Esophagus muscularis mucosa (tissue), 4 donors: ENCODE measurements around the gene CHMP6. TPM values are rescaled to one million over a fixed set of nuclear protein-coding genes. Genes with fewer than 3 reads are reported as not detected.

Source experiments
- DNase-seq: peaks from one replicate; pipeline ENCODE4 v3.0.0-alpha.2; 2017; ENCODE audit errors: extremely low spot score
- H3K27ac ChIP-seq, 4 donors: fragments of 200-600 bp; sonication (generic); replicated peaks in 1 of 4; 1 replicate in 3 of 4; 2 replicates in 1 of 4; pipeline ENCODE4 v1.5.1; 2016 to 2019; ENCODE audit warnings: mild to moderate bottlenecking in 1 of 4
- H3K27me3 ChIP-seq, 4 donors: fragments of 200-600 bp; sonication (generic); one replicate each; pipeline versions ENCODE4 v1.5.1 to v1.6.0; 2016 to 2019
- H3K36me3 ChIP-seq, 4 donors: fragments of 200-600 bp; sonication (generic); one replicate each; pipeline ENCODE4 v1.5.1; 2016 to 2019
- H3K4me1 ChIP-seq, 4 donors: fragments of 200-600 bp; sonication (generic); one replicate each; pipeline ENCODE4 v1.5.1; 2016 to 2019
- H3K4me3 ChIP-seq, 4 donors: fragments of 200-600 bp; sonication (generic); 1 replicate in 2 of 4; 2 replicates in 2 of 4; pipeline ENCODE4 v1.5.1; 2016 to 2019; ENCODE audit warnings: mild to moderate bottlenecking in 4 of 4, moderate library complexity in 1 of 4
- H3K9me3 ChIP-seq, 4 donors: fragments of 200-600 bp; sonication (generic); 1 replicate in 3 of 4; 2 replicates in 1 of 4; pipeline ENCODE4 v1.5.1; 2016 to 2019
- EP300 ChIP-seq: sonication (generic); formaldehyde crosslinking; IDR thresholded peaks from one replicate; pipeline ENCODE4 v1.6.1; 2017; ENCODE audit warnings: antibody characterized with exemption
- POLR2A ChIP-seq: fragments of 450-650 bp; IDR thresholded peaks from one replicate; pipeline ENCODE4 v1.6.1; 2017; ENCODE audit warnings: antibody characterized with exemption, moderate library complexity, mild to moderate bottlenecking, low read depth
- POLR2AphosphoS5 ChIP-seq, 2 donors: sonication (generic); formaldehyde crosslinking; IDR thresholded peaks; one replicate each; pipeline ENCODE4 v1.6.1; 2017; ENCODE audit warnings: antibody characterized with exemption in 2 of 2
- whole genome bisulfite sequencing: methylation state at CpG from one replicate; pipeline ENCODE4 v1.1.5; 2018; 5-methylcytosine and 5-hydroxymethylcytosine counted together
- intact Hi-C: fragments of 100-400 bp; cut with DNase I; formaldehyde crosslinking; loops from one replicate; pipeline ENCODE4 v1.15.1; 2023
- total RNA-seq, 4 donors: library from RNA; depleted of rRNA; stranded (reverse); fragments of >200 nt; gene quantifications; one replicate each; pipeline versions ENCODE4 v1.1.0 to v1.2.1, GENCODE V29; 2016
- TF ChIP-seq, protein P1 (sequence below), 3 experiments: fragments of 200-600 bp in 2 of 3; fragments of 450-650 bp in 1 of 3; sonication (generic) in 2 of 3; IDR thresholded peaks; one replicate each; pipeline ENCODE4 v1.5.1; 2017 to 2019; ENCODE audit warnings: antibody characterized with exemption in 3 of 3, mild to moderate bottlenecking in 2 of 3, moderate library complexity in 1 of 3

Gene CHMP6
- total RNA-seq, 4 donors from 2014 or later = 17.6 to 29.2 (median 25.8) TPM

DNA sequence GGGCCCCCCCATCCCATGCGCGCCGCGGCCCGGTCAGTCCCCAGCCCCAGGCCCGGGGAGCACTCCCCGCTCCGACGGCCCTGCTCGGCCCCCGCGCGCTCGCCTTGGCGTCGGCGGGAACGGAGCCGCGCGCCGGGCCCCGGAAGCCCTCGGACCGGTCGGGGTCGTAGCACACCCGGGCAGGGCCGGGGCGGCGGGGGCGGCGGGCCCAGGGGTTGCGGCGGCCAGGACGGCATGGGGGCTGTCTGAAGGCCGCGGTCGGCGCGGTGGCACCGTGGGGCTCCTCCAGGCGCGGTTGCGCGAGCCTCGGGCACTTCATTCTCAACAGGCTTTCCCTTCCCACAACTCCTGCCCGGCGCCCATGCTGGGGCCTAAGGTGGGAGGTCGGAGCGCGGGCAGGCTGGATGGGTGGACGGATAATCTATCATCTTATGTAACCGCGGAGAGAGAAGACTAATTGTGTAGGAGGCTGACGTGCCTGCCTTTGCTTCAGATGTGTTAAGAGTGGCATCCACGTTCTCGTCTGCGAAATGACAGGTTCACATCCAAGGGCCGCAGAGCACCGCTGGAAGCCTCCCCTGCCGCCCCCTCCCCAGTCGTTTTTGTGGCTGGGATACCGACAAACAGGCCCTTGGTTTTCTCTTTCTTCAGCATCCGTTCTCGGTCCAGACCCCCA is 44.0 kb downstream of the CHMP6 start:
- no peaks in the 10 kb centered on the region for H3K27me3 ChIP-seq
- H3K36me3 ChIP-seq = peaks cover 0 to 28% (median 9%) of the 10 kb centered on the region in 4 donors
- 3% methylated on average over 54 of the region's 66 CpGs for WGBS
- no peak for DNase-seq
- TF ChIP-seq, protein P1, sequence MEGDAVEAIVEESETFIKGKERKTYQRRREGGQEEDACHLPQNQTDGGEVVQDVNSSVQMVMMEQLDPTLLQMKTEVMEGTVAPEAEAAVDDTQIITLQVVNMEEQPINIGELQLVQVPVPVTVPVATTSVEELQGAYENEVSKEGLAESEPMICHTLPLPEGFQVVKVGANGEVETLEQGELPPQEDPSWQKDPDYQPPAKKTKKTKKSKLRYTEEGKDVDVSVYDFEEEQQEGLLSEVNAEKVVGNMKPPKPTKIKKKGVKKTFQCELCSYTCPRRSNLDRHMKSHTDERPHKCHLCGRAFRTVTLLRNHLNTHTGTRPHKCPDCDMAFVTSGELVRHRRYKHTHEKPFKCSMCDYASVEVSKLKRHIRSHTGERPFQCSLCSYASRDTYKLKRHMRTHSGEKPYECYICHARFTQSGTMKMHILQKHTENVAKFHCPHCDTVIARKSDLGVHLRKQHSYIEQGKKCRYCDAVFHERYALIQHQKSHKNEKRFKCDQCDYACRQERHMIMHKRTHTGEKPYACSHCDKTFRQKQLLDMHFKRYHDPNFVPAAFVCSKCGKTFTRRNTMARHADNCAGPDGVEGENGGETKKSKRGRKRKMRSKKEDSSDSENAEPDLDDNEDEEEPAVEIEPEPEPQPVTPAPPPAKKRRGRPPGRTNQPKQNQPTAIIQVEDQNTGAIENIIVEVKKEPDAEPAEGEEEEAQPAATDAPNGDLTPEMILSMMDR (IDR thresholded peaks at IDR 0.05) = no peak
- TF ChIP-seq POLR2A (no peak), EP300 (no peak), POLR2AphosphoS5 (IDR thresholded peaks at IDR 0.05) (peak; percentile 6 to 38)
- peaks cover 73 to 80% (median 74%) of the 10 kb centered on the region in 4 donors for H3K4me1 ChIP-seq
- intact Hi-C loops = no loop called here
- H3K27ac ChIP-seq = peak overlapping the region; percentile 70 to 89 (median 84)
- H3K9me3 ChIP-seq = no peaks in the 10 kb centered on the region
- peak overlapping the region; percentile 71 to 94 (median 78) for H3K4me3 ChIP-seq

DNA sequence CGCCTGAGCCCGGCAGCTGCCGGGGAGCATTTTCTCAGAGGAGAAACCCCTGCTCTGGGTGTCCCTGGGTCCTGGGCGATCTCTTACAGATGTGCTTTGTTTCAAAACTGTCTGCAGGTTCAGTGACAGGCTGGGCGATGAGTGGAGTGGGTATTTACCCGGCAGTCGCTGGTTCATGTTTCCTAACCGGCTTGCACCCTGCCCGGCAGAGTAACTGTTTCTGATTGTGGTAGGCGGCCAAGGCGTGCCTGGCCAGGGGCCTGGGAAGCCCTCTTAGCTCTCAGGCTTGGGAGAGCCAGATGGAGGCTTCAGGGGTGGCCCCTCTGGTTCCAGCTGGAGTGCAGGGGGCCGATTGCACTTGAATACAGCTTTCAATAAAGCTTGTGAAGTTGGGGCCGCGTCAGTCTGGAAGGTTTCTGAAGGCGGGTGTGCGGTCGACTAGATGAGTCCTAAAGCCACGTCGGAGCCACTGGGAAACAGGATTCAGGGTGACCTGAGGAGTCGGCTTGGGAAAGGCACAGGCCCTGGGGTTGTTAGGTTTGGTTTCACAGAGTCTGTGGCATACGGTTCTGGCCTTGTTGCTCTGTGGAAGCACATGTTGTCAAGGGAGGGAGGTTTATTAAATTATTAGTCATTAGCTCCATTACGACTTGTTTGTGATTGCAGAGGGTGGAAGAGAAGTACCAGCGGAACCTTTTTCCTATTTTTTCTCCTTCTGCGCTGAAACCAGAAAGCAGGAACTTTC is 44.7 kb downstream of the CHMP6 start:
- Histone ChIP-seq H3K27me3 (no peaks in the 10 kb centered on the region), H3K27ac (peak overlapping the region; percentile 70 to 89 (median 84)), H3K4me3 (peak overlapping the region; percentile 71 to 94 (median 78)), H3K4me1 (peaks cover 73 to 87% (median 81%) of the 10 kb centered on the region in 4 donors), H3K36me3 (peaks cover 0 to 20% (median 5%) of the 10 kb centered on the region in 4 donors), H3K9me3 (no peaks in the 10 kb centered on the region)
- DNase-seq = no peak
- peak in 1 of 2 donors; percentile 5 for TF ChIP-seq POLR2AphosphoS5 (IDR thresholded peaks at IDR 0.05)
- TF ChIP-seq, protein P1 (IDR thresholded peaks at IDR 0.05) = no peak
- 45% methylated on average over 19 of the region's 24 CpGs for WGBS
- intact Hi-C loops = no loop called here

DNA sequence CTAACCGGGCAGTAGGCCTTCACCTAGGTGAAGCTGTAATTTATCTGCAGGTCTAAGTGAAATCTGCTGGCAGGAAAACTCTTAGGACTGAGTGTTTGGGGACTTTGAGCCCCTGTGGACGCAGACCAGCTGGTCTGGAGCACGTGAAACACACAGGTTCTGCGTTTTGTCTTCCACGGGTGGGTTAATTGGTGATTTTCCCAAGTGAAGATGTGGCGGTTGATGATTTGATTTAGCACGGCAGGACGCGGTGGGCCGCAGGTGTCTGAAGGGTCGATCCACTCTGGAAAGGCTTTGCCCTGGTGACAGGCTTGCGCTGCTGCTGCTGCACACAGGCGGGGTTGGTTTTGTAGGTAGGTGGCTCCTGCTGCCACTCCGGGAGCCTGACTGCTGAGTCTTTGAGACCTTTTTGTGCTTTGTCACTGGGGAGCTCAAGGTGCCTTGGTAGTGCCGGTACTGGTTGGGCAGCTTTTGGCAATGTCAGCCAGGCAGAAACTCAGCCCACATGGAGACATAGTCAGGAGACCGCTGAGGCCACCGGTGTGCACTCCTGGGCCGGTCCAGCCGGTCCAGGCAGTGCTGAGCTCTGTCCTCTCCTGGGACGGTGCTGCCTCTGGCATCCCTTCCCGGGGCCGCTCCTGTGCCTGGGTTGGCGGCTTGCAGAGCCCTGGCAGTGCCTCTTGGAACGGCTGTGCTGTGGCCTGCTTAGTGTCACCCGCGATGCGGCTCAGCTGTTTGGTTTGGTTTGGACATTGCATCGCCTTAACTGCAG is 45.6 kb downstream of the CHMP6 start:
- 67% methylated on average over 23 of the region's 28 CpGs for WGBS
- H3K4me3 ChIP-seq = peak overlapping the region; percentile 71 to 94 (median 78)
- H3K27ac ChIP-seq = peak overlapping the region; percentile 70 to 89 (median 84)
- peaks cover 0 to 13% (median 4%) of the 10 kb centered on the region in 4 donors for H3K36me3 ChIP-seq
- no peaks in the 10 kb centered on the region for H3K27me3 ChIP-seq
- H3K4me1 ChIP-seq = peaks cover 66 to 88% (median 88%) of the 10 kb centered on the region in 4 donors
- intact Hi-C loops = no loop called here
- H3K9me3 ChIP-seq = no peaks in the 10 kb centered on the region
- no peak for DNase-seq
- no peak for TF ChIP-seq EP300
- TF ChIP-seq POLR2A = no peak
- TF ChIP-seq POLR2AphosphoS5 (IDR thresholded peaks at IDR 0.05) = peak; percentile 76 to 86
- TF ChIP-seq, protein P1 (IDR thresholded peaks at IDR 0.05) = no peak

DNA sequence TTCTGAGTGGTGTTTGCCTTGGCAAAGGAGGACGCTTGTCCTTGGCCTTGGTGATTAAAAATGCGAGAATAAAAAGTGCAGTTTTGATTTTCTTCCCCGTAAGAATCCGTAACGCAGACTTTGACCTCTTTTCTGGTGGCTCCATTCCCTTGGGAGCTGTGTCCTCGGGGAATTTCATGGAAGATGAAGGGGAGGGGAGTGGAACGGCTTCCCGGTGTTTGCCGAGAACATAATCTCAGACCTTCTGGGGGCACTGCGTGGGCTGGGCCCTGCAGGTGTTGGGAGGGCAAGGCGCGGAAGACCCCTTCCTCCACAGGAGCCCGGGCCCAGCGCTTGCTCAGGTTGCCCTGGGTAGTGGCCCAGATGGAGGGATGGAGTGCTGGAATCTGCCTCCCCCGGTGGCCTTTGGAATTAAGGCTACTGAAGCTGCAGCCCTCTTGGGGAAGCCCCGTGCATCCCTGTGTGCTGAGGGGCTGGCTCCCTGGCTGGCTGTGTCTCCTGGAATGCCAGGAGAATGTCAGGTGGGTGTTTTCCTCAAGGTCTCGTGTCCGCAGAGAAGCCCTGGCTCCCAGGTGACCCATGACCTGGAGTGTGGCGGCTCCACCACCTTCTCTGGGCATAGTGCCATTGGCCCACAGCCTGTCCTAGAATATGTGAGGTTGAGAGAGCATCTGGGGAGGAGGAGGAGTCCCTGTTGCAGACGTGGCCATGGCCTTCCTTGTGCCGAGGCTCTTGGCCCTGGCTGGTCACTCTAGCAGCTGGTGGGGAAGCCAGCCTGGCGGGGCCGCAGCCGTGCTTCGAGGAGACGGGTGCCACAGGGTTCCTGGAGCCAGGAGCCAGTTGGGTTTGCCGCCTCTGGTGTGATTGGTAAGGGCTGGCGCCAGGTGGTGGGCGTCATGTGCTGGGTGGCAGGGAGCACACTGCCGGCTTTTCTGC is 46.4 kb downstream of the CHMP6 start:
- no peak for DNase-seq
- Histone ChIP-seq H3K4me1 (peaks cover 67 to 91% (median 88%) of the 10 kb centered on the region in 4 donors), H3K36me3 (peaks cover 0 to 5% (median 0%) of the 10 kb centered on the region in 4 donors), H3K27me3 (no peaks in the 10 kb centered on the region), H3K9me3 (no peaks in the 10 kb centered on the region), H3K27ac (peak overlapping the region; percentile 33 to 89 (median 76)), H3K4me3 (peak overlapping the region in 3 of 4 donors; percentile 71 to 94 (median 73))
- TF ChIP-seq, protein P1 (IDR thresholded peaks at IDR 0.05) = no peak
- TF ChIP-seq POLR2A = no peak
- TF ChIP-seq EP300 = no peak
- no peak for TF ChIP-seq POLR2AphosphoS5 (IDR thresholded peaks at IDR 0.05)
- intact Hi-C loops = no loop called here
- WGBS = 52% methylated on average over 17 of the region's 30 CpGs
